OCI-M2 (cell line): ENCODE data around the gene PSMA8.
"Not testable (repeated sequence)": the region's sequence is repeated elsewhere in the genome, so short reads cannot be mapped to it uniquely, and the experiment has no call there.

Experiments used
- DNase-seq: peaks from one replicate; lab custom pipeline; 2025; ENCODE audit not compliant: unreplicated experiment; lab: John Stamatoyannopoulos, UW

The PSMA8 gene

DNA sequence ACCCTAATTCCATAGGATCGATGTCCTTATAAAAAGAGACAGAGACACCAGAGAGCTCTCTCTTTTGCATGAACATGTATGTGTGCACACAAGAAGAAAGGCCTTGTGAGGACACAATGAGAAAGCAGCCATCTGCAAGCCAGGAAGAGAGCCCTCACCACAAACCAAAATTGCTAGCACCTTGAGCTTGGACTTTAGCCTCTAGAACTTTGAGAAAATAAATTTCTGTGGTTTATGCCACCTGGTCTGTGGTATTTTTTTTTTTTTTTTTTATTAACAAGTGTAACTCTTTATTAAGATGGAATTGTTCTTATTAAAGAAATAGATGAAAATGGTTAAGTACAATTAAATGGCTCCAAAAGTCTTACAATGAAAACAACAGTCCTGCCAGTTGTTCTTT lies 33.9 kb downstream of the PSMA8 start:
- DNase-seq = not testable (repeated sequence)

DNA sequence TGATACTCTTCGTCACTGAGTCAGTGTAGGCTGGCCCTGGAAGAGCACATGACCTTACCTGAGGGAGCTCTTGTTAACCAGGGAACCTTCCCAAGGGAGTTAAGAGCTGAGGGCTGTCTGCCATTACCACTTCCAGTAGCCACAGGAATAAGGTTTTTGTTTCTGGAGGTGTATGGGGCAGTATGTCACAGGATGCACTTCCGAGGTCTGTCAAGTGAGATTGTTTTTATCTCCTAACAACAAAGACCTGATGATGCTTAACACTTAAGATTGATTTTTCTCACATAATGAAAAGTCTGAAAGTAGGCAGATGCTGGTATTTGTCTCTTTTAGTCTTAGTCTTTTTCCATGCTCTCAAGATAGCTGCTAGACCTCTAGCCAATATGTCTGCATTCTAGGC lies 41.8 kb downstream of the PSMA8 start:
- no peak for DNase-seq

GRCh38 chr18:26176134-26176533 lies 42.5 kb downstream of the PSMA8 start:
- no peak for DNase-seq

DNA sequence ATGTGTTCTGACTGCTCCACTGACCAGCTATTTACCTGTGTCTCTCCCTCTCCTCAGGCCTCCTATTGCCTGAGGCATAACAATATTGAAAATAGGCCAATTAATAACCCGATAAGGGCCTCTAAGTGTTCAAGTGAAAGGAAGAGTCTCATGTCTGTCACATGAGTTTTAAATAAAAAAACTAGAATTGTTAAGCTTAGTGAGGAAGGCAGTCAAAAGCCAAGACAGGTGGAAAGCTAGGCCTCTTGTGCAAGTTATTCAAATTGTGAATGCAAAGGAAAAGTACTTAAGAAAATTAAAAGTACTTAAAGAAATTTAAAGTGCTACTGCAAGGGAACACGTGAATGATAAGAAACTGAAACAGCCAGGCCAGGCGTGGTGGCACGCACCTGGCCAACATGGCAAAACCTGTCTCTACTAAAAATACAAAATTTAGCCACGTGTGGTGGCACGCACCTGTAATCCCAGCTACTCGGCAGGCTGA lies 47.7 kb downstream of the PSMA8 start:
- DNase-seq = no peak

- no peak for DNase-seq
Measured at GRCh38 chr18:26183395-26184112, 49.9 kb downstream of the PSMA8 start.

DNA sequence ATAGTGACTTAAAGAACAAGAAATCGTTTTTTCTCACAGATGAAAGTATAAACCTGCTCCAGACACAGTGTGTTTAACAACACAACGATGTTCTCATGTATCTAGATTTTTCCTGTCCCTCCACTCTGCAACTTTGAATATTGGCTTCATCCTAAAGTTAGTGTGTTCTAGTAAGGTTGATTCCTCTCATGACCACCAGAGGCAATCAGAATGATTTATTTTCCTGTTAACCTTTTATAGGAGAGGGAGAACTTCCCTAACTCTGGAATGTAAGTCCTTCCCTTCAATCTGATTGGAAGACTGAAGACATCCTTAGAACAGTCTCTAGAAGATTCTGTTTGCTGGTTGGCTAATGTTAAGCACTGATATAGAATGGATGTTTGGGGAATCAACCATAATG lies 51.6 kb downstream of the PSMA8 start:
- DNase-seq = no peak

DNA sequence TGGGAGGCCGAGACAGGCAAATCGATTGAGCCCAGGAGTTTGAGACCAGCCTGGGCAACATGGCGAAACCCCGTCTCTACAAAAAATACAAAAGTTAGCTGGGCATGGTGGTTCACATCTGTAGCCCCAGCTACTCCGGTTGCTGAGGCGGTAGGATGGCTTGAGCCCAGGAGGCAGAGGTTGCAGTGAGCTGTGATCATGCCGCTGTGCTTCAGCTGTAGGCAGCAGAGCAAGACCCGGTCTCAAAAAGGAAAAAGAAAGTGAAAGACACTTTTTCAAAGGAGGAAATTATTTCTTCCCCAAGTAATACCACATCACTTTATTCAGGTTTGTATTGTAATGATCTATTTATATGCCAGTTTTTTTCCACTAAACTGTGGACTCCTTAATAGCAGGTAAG lies 56.8 kb downstream of the PSMA8 start:
- DNase-seq = no peak

DNA sequence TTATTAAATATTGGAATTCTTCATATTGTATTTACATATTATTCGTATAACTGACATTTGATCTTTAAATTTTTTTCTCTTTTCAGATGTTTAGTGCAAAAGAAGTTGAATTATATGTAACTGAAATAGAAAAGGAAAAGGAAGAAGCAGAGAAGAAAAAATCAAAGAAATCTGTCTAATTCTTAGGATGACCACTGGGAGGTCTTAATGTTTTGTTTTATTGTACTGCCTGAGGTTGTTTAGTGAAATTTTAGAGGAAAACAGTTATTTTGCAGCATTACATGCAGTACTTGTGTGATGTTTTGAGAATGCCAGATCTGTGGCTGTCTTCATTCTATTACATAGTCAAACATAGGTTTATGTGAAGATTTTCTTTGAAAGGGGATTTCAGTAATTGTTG lies 58.6 kb downstream of the PSMA8 start:
- DNase-seq = no peak

GRCh38 chr18:26196605-26197004 lies 62.9 kb downstream of the PSMA8 start:
- DNase-seq = no peak

- DNase-seq = not testable (repeated sequence)
Measured at GRCh38 chr18:26202001-26202400, 68.3 kb downstream of the PSMA8 start.

DNA sequence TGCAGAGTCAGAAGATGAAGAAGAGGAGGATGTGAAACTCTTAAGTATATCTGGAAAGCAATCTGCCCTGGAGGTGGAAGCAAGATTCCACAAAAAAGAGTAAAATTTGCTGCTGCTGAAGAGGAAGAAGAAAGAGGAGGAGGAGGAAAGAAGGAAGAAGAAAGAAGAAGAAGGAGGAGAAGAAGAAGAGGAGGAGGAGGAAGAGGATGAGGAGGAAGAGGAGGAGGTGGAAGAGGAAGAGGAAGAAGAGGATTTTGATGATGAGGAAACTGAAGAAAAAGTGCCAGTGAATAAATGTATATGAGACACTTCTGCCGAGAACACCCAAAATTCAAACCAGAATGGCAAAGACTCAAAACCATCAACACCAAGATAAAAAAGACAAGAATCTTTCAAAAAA lies 71.6 kb downstream of the PSMA8 start:
- no peak for DNase-seq

DNA sequence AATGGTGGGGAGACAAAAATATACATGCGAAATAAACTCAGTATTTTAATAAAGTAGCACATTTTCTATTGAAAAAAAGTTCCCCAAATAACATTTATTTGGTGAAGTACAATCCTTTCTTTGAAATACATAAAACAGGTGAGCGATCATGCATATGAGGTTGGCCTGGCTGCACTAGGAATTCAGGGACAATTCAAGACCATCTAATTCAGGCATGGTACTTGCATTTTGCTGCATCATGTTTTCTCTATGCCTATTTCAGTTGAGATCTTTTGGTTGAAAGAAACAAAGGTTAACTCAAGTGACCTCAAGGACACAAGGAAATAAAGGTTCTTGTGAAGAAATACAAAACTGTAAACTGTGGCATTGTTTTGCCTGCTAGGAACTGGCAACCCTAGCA lies 72.8 kb downstream of the PSMA8 start:
- DNase-seq = no peak

- no peak for DNase-seq
Measured at GRCh38 chr18:26207937-26208336, 74.3 kb downstream of the PSMA8 start.

DNA sequence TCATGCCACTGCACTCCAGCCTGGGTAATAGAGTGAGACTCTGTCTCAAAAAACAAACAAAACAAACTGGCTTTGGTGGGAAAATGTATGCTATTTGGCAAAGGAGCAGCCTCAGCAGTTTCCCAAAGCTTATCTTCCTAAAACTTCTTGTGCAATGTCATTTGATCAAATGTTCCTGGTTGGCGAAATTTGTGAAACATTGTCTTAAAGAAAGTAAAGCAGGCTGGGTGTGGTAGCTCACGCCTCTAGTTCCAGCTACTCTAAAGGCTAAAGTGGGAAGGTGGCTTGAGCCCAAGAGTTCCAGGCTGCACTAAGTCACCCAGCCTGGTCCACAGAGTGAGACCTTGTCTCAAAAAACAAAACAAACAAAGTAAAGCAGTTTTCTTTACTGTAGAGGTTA lies 75.3 kb downstream of the PSMA8 start:
- DNase-seq = no peak

GRCh38 chr18:26210147-26210546 lies 76.5 kb downstream of the PSMA8 start:
- DNase-seq = no peak

DNA sequence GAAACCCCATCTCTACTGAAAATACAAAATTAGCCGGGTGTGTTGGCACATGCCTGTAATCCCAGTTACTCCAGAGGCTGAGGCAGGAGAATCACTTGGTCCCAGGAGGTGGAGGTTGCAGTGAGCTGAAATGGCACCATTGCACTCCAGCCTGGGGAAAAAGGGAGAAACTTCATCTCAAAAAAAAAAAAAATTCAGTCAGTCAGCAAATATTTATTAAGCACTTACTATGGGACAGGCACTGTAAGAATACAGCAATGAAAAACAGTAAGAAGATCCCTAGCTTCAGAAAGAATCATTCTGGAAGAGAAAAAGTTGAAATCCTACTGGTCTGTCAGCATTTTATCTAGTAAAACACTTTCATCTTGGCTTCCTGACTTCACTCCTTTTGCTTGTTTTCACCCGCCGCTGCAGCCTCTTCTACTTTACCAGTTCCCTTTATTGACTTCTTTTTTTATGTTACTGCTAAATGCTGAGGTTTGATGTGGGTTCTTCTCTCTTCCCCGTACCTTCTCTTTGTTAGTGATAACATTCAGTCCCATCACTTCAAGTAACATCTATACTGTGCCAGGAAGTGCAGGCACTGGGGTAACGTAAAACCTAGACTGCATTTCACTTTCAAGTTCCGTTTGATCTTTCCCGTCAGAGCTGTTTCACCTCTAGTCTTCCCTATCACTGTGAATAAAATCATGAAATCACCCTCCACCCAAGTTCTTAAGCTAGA lies 81.7 kb downstream of the PSMA8 start:
- DNase-seq = no peak

GRCh38 chr18:26225022-26225693 lies 91.5 kb downstream of the PSMA8 start:
- no peak for DNase-seq

DNA sequence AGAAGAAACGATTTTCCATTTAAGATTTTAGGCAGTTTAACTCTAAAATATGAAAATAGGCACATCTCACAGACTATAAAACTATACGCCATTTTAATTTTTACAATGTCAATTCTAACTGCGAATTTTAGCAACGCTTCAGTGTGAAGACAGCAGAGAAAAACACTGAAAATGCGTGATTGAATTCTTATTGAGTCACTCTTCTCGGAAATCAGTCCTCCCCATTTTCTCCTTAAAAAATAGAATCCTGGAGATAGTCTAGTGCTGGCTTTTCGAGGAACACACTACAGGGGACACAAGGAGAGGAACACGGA lies 92.2 kb downstream of the PSMA8 start:
- DNase-seq = no peak

GRCh38 chr18:26226229-26227050 lies 92.8 kb downstream of the PSMA8 start, which contains the start of gene TAF4B:
Gene TAF4B (plus strand): TSS chr18:26226445. CDS start chr18:26226934, 489 bp downstream.
- peak; percentile 52 for DNase-seq

DNA sequence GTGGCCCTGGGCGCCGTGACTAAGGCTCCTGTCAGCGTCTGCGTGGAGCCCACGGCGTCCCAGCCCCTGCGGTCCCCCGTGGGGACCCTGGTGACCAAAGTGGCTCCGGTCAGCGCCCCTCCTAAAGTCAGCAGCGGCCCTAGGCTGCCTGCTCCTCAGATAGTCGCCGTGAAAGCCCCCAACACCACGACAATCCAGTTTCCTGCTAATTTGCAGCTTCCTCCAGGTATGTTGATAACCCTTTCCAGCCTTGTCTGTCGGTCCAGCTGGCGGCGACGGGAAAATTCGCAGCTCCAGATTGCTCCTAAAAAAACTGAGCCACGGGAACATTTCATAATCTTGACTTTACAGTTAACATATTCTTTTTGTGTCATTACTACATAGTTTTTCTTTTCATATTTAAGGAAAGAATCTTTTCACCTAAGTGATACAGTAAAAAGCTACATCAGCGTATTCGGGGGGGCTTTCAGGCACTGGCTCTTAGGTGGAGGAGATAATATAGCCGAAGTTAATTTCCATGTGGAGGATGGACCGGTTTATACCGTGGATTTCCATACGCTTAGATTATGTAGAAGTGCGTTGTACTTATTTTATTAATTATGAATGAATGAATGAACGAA lies 93.5 kb downstream of the PSMA8 start:
- DNase-seq = no peak
